Endothelial cell of umbilical vein (primary cell): ENCODE data around the gene KRT86. TPM values are rescaled to one million over a fixed set of nuclear protein-coding genes. Genes with fewer than 3 reads are reported as not detected.

ENCODE experiments used
- BruUV-seq: library from RNA; stranded (reverse); fragments of 400-500 nt; replicated peaks from 2 replicates; lab custom pipeline; 2021; lab: Mats Ljungman, UMichigan
- CTCF ChIA-PET: fragments of 300-600, 350-600 bp; sonication (Branson Sonifier 250); formaldehyde crosslinking; loops from one replicate; lab custom pipeline; 2021; ENCODE audit warnings: antibody characterized with exemption, inconsistent platforms; lab: Charles Lee
- POLR2A ChIA-PET: fragments of 300-600, 350-600 bp; sonication (Branson Sonifier 250); formaldehyde crosslinking; loops from one replicate; lab custom pipeline; 2021; ENCODE audit warnings: antibody characterized with exemption, inconsistent platforms; lab: Charles Lee
- DNase-seq: peaks from one replicate; pipeline ENCODE4 v3.0.0-alpha.2; 2011; ENCODE audit warnings: low read depth, low spot score
- FAIRE-seq: peaks from 2 replicates; lab custom pipeline; 2011; peaks lifted over from hg19 to GRCh38; lab: Jason Lieb, UNC
- H2AFZ ChIP-seq: 2 replicates; pipeline ENCODE4 v1.6.0; 2012; ENCODE audit warnings: low read depth, low read length, control low read depth, inconsistent platforms
- H3K27ac ChIP-seq: 2 replicates; pipeline ENCODE4 v1.5.1; 2011; ENCODE audit warnings: low read depth, mild to moderate bottlenecking, control low read depth, low read length, moderate library complexity; ENCODE audit not compliant: insufficient read depth
- H3K27me3 ChIP-seq, 2 experiments: 2 replicates each; pipeline versions ENCODE4 v1.6.0 to v1.6.1; 2011; ENCODE audit warnings: low read length in 2 of 2, mixed read lengths in 1 of 2; ENCODE audit not compliant: control insufficient read depth in 2 of 2, insufficient read depth in 2 of 2
- H3K36me3 ChIP-seq, 2 experiments: 2 replicates in 1 of 2; 3 replicates in 1 of 2; pipeline ENCODE4 v1.5.1; 2011; ENCODE audit warnings: low read length in 2 of 2, mild to moderate bottlenecking in 1 of 2, moderate library complexity in 1 of 2; ENCODE audit not compliant: control insufficient read depth in 2 of 2, insufficient read depth in 2 of 2; ENCODE audit errors: extremely low read depth in 1 of 2
- H3K4me1 ChIP-seq: 3 replicates; pipeline ENCODE4 v1.5.1; 2011; ENCODE audit warnings: mild to moderate bottlenecking, low read length; ENCODE audit not compliant: control insufficient read depth, insufficient read depth; ENCODE audit errors: extremely low read depth
- H3K4me2 ChIP-seq: 2 replicates; pipeline ENCODE4 v1.6.1; 2011; ENCODE audit warnings: low read length, control low read depth, mixed read lengths; ENCODE audit not compliant: insufficient read depth
- H3K4me3 ChIP-seq, 3 experiments: fragments of 200-600 bp in 1 of 3; sonication (generic), shearing (Covaris generic) in 1 of 3; replicated peaks in 1 of 3; 2 replicates each; pipeline ENCODE4 v1.5.1; 2011 to 2016; ENCODE audit warnings: control low read depth in 3 of 3, low read length in 3 of 3, mild to moderate bottlenecking in 2 of 3, inconsistent platforms in 1 of 3, low read depth in 1 of 3, moderate library complexity in 1 of 3; ENCODE audit not compliant: insufficient read depth in 1 of 3
- H3K79me2 ChIP-seq: 2 replicates; pipeline ENCODE4 v1.6.0; 2012; ENCODE audit warnings: low read length, inconsistent platforms; ENCODE audit not compliant: control insufficient read depth, insufficient read depth
- H3K9ac ChIP-seq: replicated peaks from 2 replicates; pipeline ENCODE3; 2011; ENCODE audit warnings: low read length, control low read depth; ENCODE audit not compliant: insufficient read depth; ENCODE audit errors: extremely low read depth
- H3K9me1 ChIP-seq: replicated peaks from 3 replicates; pipeline ENCODE4 v1.6.0; 2011; ENCODE audit warnings: mild to moderate bottlenecking, low read length; ENCODE audit not compliant: control insufficient read depth, insufficient read depth; ENCODE audit errors: extremely low read depth
- H3K9me3 ChIP-seq: replicated peaks from 2 replicates; pipeline ENCODE4 v1.5.1; 2012; ENCODE audit warnings: low read length, inconsistent platforms; ENCODE audit not compliant: control insufficient read depth, insufficient read depth
- H4K20me1 ChIP-seq: replicated peaks from 2 replicates; pipeline ENCODE3; 2011; ENCODE audit warnings: mild to moderate bottlenecking, low read length; ENCODE audit not compliant: control insufficient read depth, insufficient read depth; ENCODE audit errors: extremely low read depth
- CTCF ChIP-seq, 2 donors: IDR thresholded peaks; 1 replicate in 1 of 2; 2 replicates in 1 of 2; pipeline ENCODE4 v1.5.1; 2011; ENCODE audit warnings: low read length in 2 of 2, mild to moderate bottlenecking in 2 of 2, moderate library complexity in 2 of 2, control low read depth in 1 of 2, inconsistent platforms in 1 of 2, low read depth in 1 of 2; ENCODE audit not compliant: insufficient read depth in 1 of 2; ENCODE audit errors: extremely low read depth in 1 of 2
- FOS ChIP-seq: IDR thresholded peaks from 2 replicates; pipeline ENCODE4 v1.6.1; 2011; ENCODE audit warnings: mild to moderate bottlenecking, low read length, moderate library complexity, borderline replicate concordance; ENCODE audit not compliant: insufficient read depth
- GATA2 ChIP-seq: IDR thresholded peaks from 2 replicates; pipeline ENCODE4 v1.7.0; 2011; ENCODE audit warnings: low read depth, mild to moderate bottlenecking, moderate library complexity, mixed read lengths, low read length; ENCODE audit not compliant: insufficient read length, insufficient read depth
- JUN ChIP-seq: IDR thresholded peaks from 2 replicates; pipeline ENCODE4 v1.6.1; 2011; ENCODE audit warnings: borderline replicate concordance, low read depth; ENCODE audit not compliant: insufficient read length, insufficient read depth
- POLR2A ChIP-seq: IDR thresholded peaks from 2 replicates; pipeline ENCODE4 v1.6.1; 2012; ENCODE audit warnings: low read depth, mild to moderate bottlenecking, control low read depth, low read length
- dilution Hi-C: fragments of 300-500 bp; cut with MboI; formaldehyde crosslinking; loops from one replicate; pipeline ENCODE4 v1.15.0; 2019; ENCODE audit warnings: low sequenced_read_pairs; ENCODE audit not compliant: extremely low pct_ligation_motif_present
- intact Hi-C: fragments of 100-400 bp; cut with micrococcal nuclease; formaldehyde crosslinking; loops from one replicate; pipeline ENCODE4 v1.10.0; 2022
- polyA plus RNA-seq, 4 experiments: library from polyadenylated mRNA; depleted of rRNA in 3 of 4; stranded (reverse) in 3 of 4; unstranded in 1 of 4; fragments of >200 nt; gene quantifications; 2 replicates each; pipeline versions ENCODE4 v1.2.1 to v1.2.3, GENCODE V29; 2011 to 2012; ENCODE audit warnings: missing spikeins in 1 of 4
- total RNA-seq: library from RNA; stranded (reverse); gene quantifications from 2 replicates; pipeline ENCODE4 v1.2.3, GENCODE V29; 2021

Gene KRT86
- total and polyA plus RNA-seq, 2 donors (not counting 3 experiments of a cell fraction or from before 2014, with no cell fraction given) = not detected

- H3K9me1 ChIP-seq = no peaks in the 10 kb centered on the region
These were observed 37.6 kb downstream of the KRT86 start for GRCh38 chr12:52312086-52312485.

More at GRCh38 chr12:52312086-52312485, 37.6 kb downstream of the KRT86 start:
- H3K4me1 ChIP-seq = no peaks in the 10 kb centered on the region
- ChIA-PET POLR2A (no interaction called here), CTCF (interaction anchor here (1.0 to 3.7 kb wide), 10 partner anchors 13 to 553 kb away, joined by 3 to 32 read pairs (median 5); no protein-coding TSS in a partner anchor)
- H3K27me3 ChIP-seq = peaks cover 54 to 55% of the 10 kb centered on the region in 2 experiments
- H3K9ac ChIP-seq = no peak overlapping the region
- H2AFZ ChIP-seq = no peak overlapping the region
- no peak overlapping the region for H3K27ac ChIP-seq
- intact Hi-C loops = no loop called here
- H3K79me2 ChIP-seq = no peaks in the 10 kb centered on the region
- no peak for FAIRE-seq
- H4K20me1 ChIP-seq = no peaks in the 10 kb centered on the region
- no peaks in the 10 kb centered on the region for H3K9me3 ChIP-seq
- no peaks in the 10 kb centered on the region for H3K36me3 ChIP-seq
- DNase-seq = no peak
- no peak overlapping the region for H3K4me3 ChIP-seq
- no TSS peak for BruUV-seq
- H3K4me2 ChIP-seq = no peak overlapping the region
- no peak for TF ChIP-seq FOS
- TF ChIP-seq CTCF (IDR thresholded peaks at IDR 0.05; ENCODE audit: extremely low read depth in 1 of 2, insufficient read depth in 1 of 2, low read depth in 1 of 2, low read length in 2 of 2) = no peak
- TF ChIP-seq JUN = no peak
- no peak for TF ChIP-seq GATA2
- TF ChIP-seq POLR2A = no peak
- dilution Hi-C loops = no loop called here
